HEK293T (cell line): ENCODE data around the gene HMGN1.

ENCODE experiments used
- CTBP1 ChIP-seq: fragments of 450-650 bp; IDR thresholded peaks from 2 replicates; pipeline ENCODE4 v1.6.1; 2016; ENCODE audit warnings: borderline replicate concordance
- PKNOX1 ChIP-seq: fragments of 450-650 bp; IDR thresholded peaks from 2 replicates; pipeline ENCODE4 v1.6.1; 2016

- TF ChIP-seq PKNOX1 (no peak), CTBP1 (no peak)
These were observed 18.9 kb downstream of the HMGN1 start for GRCh38 chr21:39330001-39330400.
